ENCODE results near the gene CCDC85C. TPM values are rescaled to one million over a fixed set of nuclear protein-coding genes. Genes with fewer than 3 reads are reported as not detected.
A peak's percentile ranks its signal among the peaks of the same experiment; 100 is the strongest.

The CCDC85C gene
- total RNA-seq, 1 experiment from 2014 or later = 33.2 TPM

- no peak for DNase-seq
- Histone ChIP-seq H3K9ac (ENCODE audit: extremely low read depth, insufficient read length, low read length) (no peak overlapping the region), H3K56ac (ENCODE audit: insufficient read length, low read depth, low read length) (no peak overlapping the region), H3K79me1 (ENCODE audit: insufficient read depth, low read depth, low read length, poor library complexity, severe bottlenecking) (no peaks in the 10 kb centered on the region), H4K20me1 (ENCODE audit: control insufficient read depth, insufficient read depth, insufficient read length) (no peaks in the 10 kb centered on the region), H2BK20ac (ENCODE audit: low read depth, low read length, poor library complexity, severe bottlenecking) (no peak overlapping the region), H3K27me3 (ENCODE audit: insufficient read depth, low read length) (no peaks in the 10 kb centered on the region), H2BK15ac (ENCODE audit: low read depth, low read length) (no peak overlapping the region), H3K14ac (ENCODE audit: insufficient read depth, low read length) (no peak overlapping the region), H3K27ac (ENCODE audit: insufficient read length, low read depth, low read length) (no peak overlapping the region), H2BK12ac (ENCODE audit: insufficient read length, low read depth, low read length) (no peak overlapping the region), H4K5ac (ENCODE audit: insufficient read length, low read depth, low read length) (no peak overlapping the region), H3K9me3 (ENCODE audit: control insufficient read depth, low read depth, low read length) (no peaks in the 10 kb centered on the region), H3K79me2 (ENCODE audit: insufficient read depth, low read length) (no peaks in the 10 kb centered on the region), H2AFZ (ENCODE audit: low read length) (no peak overlapping the region), H3K23me2 (ENCODE audit: insufficient read length, low read depth, low read length, poor library complexity, severe bottlenecking) (no peaks in the 10 kb centered on the region), H2BK5ac (ENCODE audit: insufficient read length, low read length) (no peak overlapping the region), H2BK120ac (ENCODE audit: low read depth, low read length, poor library complexity, severe bottlenecking) (no peak overlapping the region), H3K4me2 (ENCODE audit: insufficient read depth, insufficient read length, low read length) (no peak overlapping the region), H2AK5ac (ENCODE audit: insufficient read length, low read length) (no peak overlapping the region), H3K23ac (ENCODE audit: insufficient read length, low read depth, low read length) (no peak overlapping the region), H3T11ph (ENCODE audit: low read length) (no peak overlapping the region), H3K4me1 (ENCODE audit: insufficient read depth, low read length) (peaks cover 2% of the 10 kb centered on the region; the same call in 1 of the 2 replicates), H3K4ac (ENCODE audit: low read depth, low read length) (no peak overlapping the region), H4K8ac (replicated peaks; ENCODE audit: insufficient read length, low read depth, low read length) (no peak overlapping the region), H4K91ac (ENCODE audit: insufficient read length, low read depth, low read length) (no peak overlapping the region), H3K18ac (ENCODE audit: insufficient read length, low read depth, low read length) (no peak overlapping the region)
- Mint-ChIP-seq H3K27me3 (ENCODE audit: low read depth) (no peaks in the 10 kb centered on the region; the same call in 1 of the 2 replicates), H3K4me3 (no peak overlapping the region), H3K27ac (peak overlapping the region; percentile 11 to 29 (median 16); a peak in 3 of 7 replicates), H3K9me3 (no peaks in the 10 kb centered on the region), H3K36me3 (ENCODE audit: insufficient read depth in 1 of 3, low read depth in 3 of 3) (no peaks in the 10 kb centered on the region; a peak in 1 of 7 replicates), H3K4me1 (peaks cover 10 to 23% of the 10 kb centered on the region in 2 experiments)
- no peak for TF ChIP-seq CTCF (conservative IDR thresholded peaks at IDR 0.05)
- WGBS (ENCODE audit: extremely low coverage, insufficient read length, low lambda C conversion rate) = no CpG with 5 or more reads among the region's 11 CpGs
Measured at GRCh38 chr14:99626041-99626648, 22.1 kb upstream of the CCDC85C start.
